ENCODE data around the gene TEX14.
"Not testable (repeated sequence)": the region's sequence is repeated elsewhere in the genome, so short reads cannot be mapped to it uniquely, and the experiment has no call there.

Gene TEX14

GRCh38 chr17:58692239-58693055 is 602 bp upstream of the TEX14 start, which contains the start of gene RAD51C:
Gene RAD51C, plus strand, starts transcription at chr17:58692602. Its CDS starts 42 bp downstream, at chr17:58692644.
- peak; percentile 88 for DNase-seq (ENCODE audit: low spot score)

DNA sequence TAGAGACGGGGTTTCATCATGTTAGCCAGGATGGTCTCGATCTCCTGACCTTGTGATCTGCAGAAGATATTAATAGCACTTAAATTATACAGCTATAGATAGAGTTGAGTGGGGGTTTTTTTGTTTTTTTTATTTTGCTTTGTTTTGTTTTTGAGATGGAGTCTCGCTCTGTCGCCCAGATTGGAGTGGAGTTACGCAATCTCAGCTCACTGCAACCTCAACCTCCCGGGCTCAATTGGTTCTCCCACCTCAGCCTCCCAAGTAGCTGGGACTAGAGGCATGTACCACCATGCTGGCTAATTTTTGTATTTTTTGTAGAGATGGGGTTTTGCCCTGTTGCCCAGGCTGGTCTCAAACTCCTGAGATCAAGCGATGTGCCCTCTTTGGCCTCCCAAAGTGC is 1.8 kb downstream of the TEX14 start:
- not testable (repeated sequence) for DNase-seq (ENCODE audit: low spot score)

DNA sequence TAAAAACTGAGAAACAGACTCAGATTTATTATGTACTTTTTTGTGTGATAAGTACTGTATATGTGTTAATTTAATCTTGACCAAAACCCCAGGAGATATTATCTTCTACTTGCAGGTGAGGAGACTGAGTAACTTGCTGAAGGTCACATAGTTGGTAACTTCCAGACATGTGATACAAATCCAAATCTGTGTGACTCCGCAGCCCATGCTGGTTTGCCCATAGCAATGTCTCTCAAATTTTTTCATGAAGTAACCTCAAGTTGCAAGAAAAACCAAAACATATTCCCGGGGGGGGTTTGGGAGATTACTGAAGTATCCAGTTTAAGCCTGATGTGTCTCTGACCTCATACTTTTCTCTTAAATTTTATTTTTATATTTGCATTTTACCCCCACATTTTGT is 3.3 kb downstream of the TEX14 start:
- no peak for DNase-seq (ENCODE audit: low spot score)

GRCh38 chr17:58686980-58687379 is 4.9 kb downstream of the TEX14 start:
- no peak for DNase-seq (ENCODE audit: low spot score)

DNA sequence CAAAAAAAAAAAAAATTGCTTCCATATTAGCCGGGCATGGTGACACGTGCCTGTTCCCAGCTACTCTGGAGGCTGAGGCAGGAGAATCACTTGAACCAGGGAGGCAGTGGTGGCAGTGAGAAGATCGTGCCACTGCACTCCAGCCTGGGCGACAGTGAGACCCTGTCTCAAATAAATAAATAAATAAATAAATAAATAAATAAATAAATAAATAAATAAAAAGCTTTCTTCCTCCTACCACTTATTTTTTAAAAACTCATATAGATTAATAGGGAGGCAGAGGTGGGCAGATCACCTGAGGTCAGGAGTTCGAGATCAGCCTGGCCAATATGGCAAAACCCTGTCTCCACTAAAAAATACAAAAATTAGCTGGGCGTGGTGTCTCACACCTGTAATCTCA is 7.4 kb downstream of the TEX14 start:
- DNase-seq (ENCODE audit: low spot score): not testable (repeated sequence)

DNA sequence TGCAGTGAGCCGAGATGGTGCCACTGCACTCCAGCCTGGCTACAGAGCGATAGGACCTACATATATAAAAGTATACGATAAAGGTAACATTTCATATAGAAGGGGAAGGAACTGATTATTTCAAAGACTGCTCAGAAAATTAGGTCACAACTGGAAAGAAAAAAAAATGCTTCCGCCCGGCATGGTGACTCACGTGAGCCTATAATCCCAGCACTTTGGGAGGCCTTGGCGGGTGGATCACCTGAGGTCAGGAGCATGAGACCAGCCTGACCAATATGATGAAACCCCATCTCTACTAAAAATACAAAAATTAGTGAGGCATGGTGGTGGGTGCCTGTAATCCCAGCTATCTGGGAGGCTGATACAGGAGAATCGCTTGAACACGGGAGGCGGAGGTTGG is 7.8 kb downstream of the TEX14 start:
- no peak for DNase-seq (ENCODE audit: low spot score)

DNA sequence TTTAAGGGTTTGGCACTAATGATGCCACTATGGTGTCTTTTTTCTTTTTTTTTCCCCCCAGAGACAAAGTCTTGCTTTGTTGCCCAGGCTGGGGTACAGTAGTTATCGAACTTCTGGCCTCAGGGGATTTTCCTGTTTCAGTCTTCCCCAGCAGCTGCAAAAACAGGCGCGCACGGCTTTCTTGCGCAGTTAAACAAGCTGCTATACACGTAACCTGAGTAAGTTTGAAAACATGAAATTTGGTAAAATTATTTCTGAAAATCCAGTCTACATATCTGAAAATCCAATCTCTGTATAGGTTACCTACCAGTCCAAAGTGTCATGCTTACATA is 11.8 kb downstream of the TEX14 start:
- no peak for DNase-seq (ENCODE audit: low spot score)

- DNase-seq (ENCODE audit: low spot score): no peak
Observed at GRCh38 chr17:58679263-58680037, 12.4 kb downstream of the TEX14 start.

DNA sequence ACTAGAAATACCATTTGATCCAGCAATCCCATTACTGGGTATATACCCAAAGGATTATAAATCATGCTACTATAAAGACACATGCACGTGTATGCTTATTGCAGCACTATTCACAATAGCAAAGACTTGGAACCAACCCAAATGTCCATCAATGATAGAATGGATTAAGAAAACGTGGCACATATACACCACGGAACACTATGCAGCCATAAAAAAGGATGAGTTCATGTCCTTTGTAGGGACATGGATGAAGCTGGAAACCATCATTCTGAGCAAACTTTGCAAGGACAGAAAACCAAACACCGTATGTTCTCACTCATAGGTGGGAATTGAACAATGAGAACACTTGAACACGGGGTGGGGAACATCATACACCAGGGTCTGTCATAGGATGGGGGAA is 13.6 kb downstream of the TEX14 start:
- not testable (repeated sequence) for DNase-seq (ENCODE audit: low spot score)

- DNase-seq (ENCODE audit: low spot score): no peak
Observed at GRCh38 chr17:58677194-58677880, 14.5 kb downstream of the TEX14 start.

GRCh38 chr17:58671969-58672368 is 19.9 kb downstream of the TEX14 start:
- no peak for DNase-seq (ENCODE audit: low spot score)

- no peak for DNase-seq (ENCODE audit: low spot score)
Observed at GRCh38 chr17:58669853-58670252, 22.0 kb downstream of the TEX14 start.

GRCh38 chr17:58668598-58668935 is 23.3 kb downstream of the TEX14 start:
- no peak for DNase-seq (ENCODE audit: low spot score)

- DNase-seq (ENCODE audit: low spot score): no peak
Observed at GRCh38 chr17:58667934-58668597, 23.8 kb downstream of the TEX14 start.

DNA sequence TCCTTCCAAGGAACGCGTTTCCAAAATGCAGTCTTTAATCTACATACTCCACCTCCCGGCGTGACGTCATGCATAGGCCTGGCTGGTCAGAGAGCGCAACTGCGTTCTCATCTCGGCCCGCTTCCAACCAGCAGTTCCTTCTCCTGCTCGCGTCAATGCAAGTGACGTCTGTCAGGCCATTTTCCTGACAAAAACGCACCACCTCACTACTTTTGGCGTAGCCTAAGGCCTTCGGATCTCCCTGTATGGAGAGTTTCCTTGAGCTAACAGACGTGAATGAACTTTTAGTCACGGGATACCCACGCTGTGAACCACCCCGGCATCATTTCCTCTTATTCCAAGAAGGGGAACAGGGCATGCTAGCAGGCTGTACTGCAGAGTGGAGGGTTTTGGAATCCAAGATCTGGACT is 25.0 kb downstream of the TEX14 start:
- DNase-seq (ENCODE audit: low spot score): no peak

GRCh38 chr17:58665946-58666857 is 25.6 kb downstream of the TEX14 start:
- no peak for DNase-seq (ENCODE audit: low spot score)

- no peak for DNase-seq (ENCODE audit: low spot score)
Observed at GRCh38 chr17:58664302-58664701, 27.5 kb downstream of the TEX14 start.

- no peak for DNase-seq (ENCODE audit: low spot score)
Observed at GRCh38 chr17:58661499-58661898, 30.3 kb downstream of the TEX14 start.

DNA sequence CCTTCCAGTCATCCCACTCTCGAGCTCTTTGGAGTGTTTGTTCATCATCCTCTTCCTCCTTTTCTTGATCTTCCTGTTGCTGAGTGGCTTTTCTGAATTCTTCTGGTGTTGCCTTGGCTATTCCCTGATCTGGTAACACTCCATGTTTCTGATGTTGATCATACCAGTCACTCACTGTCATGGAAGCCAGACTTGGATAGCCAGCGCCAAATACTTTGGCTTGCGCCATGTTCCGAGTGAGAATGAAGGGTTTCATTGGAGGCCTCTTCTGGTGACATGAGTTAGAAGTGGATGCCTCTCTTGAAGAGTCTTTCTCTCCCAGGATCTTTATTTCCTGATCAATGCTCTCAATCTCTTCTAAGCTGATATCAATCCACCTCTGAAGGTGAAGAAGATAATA is 31.2 kb downstream of the TEX14 start:
- DNase-seq (ENCODE audit: low spot score): no peak

DNA sequence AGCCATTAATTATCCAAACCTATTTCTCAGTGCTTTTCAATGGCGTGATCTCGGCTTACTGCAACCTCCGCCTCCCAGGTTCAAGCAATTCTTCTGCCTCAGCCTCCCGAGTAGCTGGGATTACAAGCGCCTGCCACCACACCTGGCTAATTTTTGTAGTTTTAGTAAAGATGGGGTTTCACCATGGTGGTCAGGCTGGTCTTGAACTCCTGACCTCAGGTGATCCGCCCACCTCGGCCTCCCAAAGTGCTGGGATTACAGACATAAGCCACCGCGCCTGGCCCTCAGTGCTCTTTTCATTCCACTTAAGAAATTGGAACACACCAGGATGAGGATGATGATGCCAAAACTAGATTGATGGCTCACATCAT is 32.1 kb downstream of the TEX14 start:
- not testable (repeated sequence) for DNase-seq (ENCODE audit: low spot score)

All from HuH-7 (cell line).